Small intestine (tissue), 7 donors: ENCODE data around the gene UBE2D3. TPM values are rescaled to one million over a fixed set of nuclear protein-coding genes. Genes with fewer than 3 reads are reported as not detected.

Source experiments
- DNase-seq, 2 donors: peaks; one replicate each; pipeline versions ENCODE4 v3.0.0 to v3.0.0-alpha.2; 2013
- FAIRE-seq: peaks from 2 replicates; lab custom pipeline; 2012; peaks lifted over from hg19 to GRCh38; lab: Jason Lieb, UNC
- H3K27ac ChIP-seq, 3 donors: one replicate each; pipeline ENCODE4 v1.5.1; 2013; ENCODE audit warnings: low read length in 2 of 3, mild to moderate bottlenecking in 2 of 3, control low read depth in 1 of 3, inconsistent platforms in 1 of 3, low read depth in 1 of 3, moderate library complexity in 1 of 3
- H3K27me3 ChIP-seq, 3 donors: one replicate each; pipeline ENCODE4 v1.6.1; 2013; ENCODE audit warnings: low read length in 3 of 3, inconsistent platforms in 1 of 3; ENCODE audit not compliant: control insufficient read depth in 3 of 3, insufficient read depth in 3 of 3
- H3K36me3 ChIP-seq, 3 donors: one replicate each; pipeline ENCODE4 v1.6.1; 2013; ENCODE audit warnings: low read length in 3 of 3, inconsistent platforms in 1 of 3, low read depth in 1 of 3, mild to moderate bottlenecking in 1 of 3, moderate library complexity in 1 of 3; ENCODE audit not compliant: control insufficient read depth in 3 of 3, insufficient read depth in 2 of 3
- H3K4me1 ChIP-seq, 3 donors: one replicate each; pipeline ENCODE4 v1.6.1; 2013; ENCODE audit warnings: low read length in 2 of 3, inconsistent platforms in 1 of 3, low read depth in 1 of 3, mild to moderate bottlenecking in 1 of 3, moderate library complexity in 1 of 3; ENCODE audit not compliant: control insufficient read depth in 3 of 3, insufficient read depth in 2 of 3
- H3K4me3 ChIP-seq, 3 donors: one replicate each; pipeline ENCODE4 v1.5.1; 2013; ENCODE audit warnings: low read length in 3 of 3, control low read depth in 1 of 3, inconsistent platforms in 1 of 3, low read depth in 1 of 3, mild to moderate bottlenecking in 1 of 3, moderate library complexity in 1 of 3
- H3K9me3 ChIP-seq, 2 donors: one replicate each; pipeline ENCODE4 v1.6.1; 2013; ENCODE audit warnings: low read depth in 1 of 2, low read length in 1 of 2; ENCODE audit not compliant: control insufficient read depth in 2 of 2, insufficient read depth in 1 of 2
- WGBS, 3 donors: extraction: QIAGEN DNeasy Blood & Tissue Kit; methylation state at CpG; one replicate each; pipeline ENCODE4 v1.1.7; 2013; 5-methylcytosine and 5-hydroxymethylcytosine counted together
- polyA plus RNA-seq, 4 donors: library from polyadenylated mRNA; stranded (reverse) in 3 of 4; unstranded in 1 of 4; fragments of 200-250 nt in 3 of 4; fragments of 120-200 nt in 1 of 4; gene quantifications; one replicate each; pipeline versions ENCODE4 v1.2.1 to v1.2.3, GENCODE V29; 2013
- donor health status: healthy with polysubstance abuse.
- donor health status: control.
- donor health status: control.
- donor health status: Bipolar disorder and iron deficiency.
- donor health status: healthy.

Gene UBE2D3
- polyA plus RNA-seq, 4 donors, result 173 to 298 (median 240) TPM

- H3K9me3 ChIP-seq, result no peaks in the 10 kb centered on the region
- no peak for DNase-seq
- no peak for FAIRE-seq
- H3K4me1 ChIP-seq, result peaks cover 0 to 9% (median 1%) of the 10 kb centered on the region in 3 donors
- H3K27me3 ChIP-seq, result no peaks in the 10 kb centered on the region
- no peak overlapping the region for H3K4me3 ChIP-seq
- WGBS, 3 donors, result 90 to 93% (median 90%) methylated on average over 2 of the region's 2 CpGs
- H3K36me3 ChIP-seq, result peaks cover 0 to 2% (median 0%) of the 10 kb centered on the region in 3 donors
- H3K27ac ChIP-seq, result no peak overlapping the region
Measured at GRCh38 chr4:102754044-102754443, 73.3 kb downstream of the UBE2D3 start.

DNA sequence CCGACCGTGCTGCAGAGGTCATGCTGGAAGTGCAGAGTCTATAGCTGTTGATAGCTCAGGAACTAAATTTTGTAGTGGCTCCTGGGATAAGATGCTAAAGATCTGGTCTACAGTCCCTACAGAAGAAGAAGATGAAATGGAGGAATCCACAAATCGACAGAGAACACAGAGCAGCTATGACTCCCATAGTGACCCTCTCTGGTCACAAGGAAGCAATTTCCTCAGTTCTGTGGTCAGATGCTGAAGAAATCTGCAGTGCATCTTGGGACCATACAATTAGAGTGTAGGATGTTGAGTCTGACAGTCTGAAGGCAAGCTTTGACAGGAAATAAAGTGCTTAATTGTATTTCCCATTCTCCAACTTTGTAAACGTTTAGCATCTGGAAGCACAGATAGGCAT lies 75.4 kb downstream of the UBE2D3 start:
- no peaks in the 10 kb centered on the region for H3K27me3 ChIP-seq
- H3K4me1 ChIP-seq, result no peaks in the 10 kb centered on the region
- no peak for DNase-seq

More for the DNA sequence above, 75.4 kb downstream of the UBE2D3 start:
- peaks cover 0 to 2% (median 0%) of the 10 kb centered on the region in 3 donors for H3K36me3 ChIP-seq
- H3K27ac ChIP-seq, result no peak overlapping the region
- WGBS, 3 donors, result 78 to 87% (median 84%) methylated on average over 4 of the region's 4 CpGs
- no peak for FAIRE-seq
- H3K9me3 ChIP-seq, result no peaks in the 10 kb centered on the region
- no peak overlapping the region for H3K4me3 ChIP-seq

Other genes starting within 250 kb of the UBE2D3 start
- gene MANBA, start 66.6 kb downstream of the UBE2D3 start, polyA plus RNA-seq, result 10 to 100 TPM in 2 of 4 donors, 1 to 10 TPM in 2; 4.7 to 35.8 (median 8.3) TPM
- 10 to 100 TPM; 25.7 to 48.2 (median 33.0) TPM for gene CISD2, start 41.4 kb upstream of the UBE2D3 start, polyA plus RNA-seq
- under 1 TPM in 2 of 4 donors, not detected in 2; 0.18 to 0.93 TPM for gene SLC9B1, start 192.2 kb upstream of the UBE2D3 start, polyA plus RNA-seq
- 1 to 10 TPM; 3.8 to 5.8 (median 4.2) TPM for gene SLC9B2, start 249.2 kb upstream of the UBE2D3 start, polyA plus RNA-seq